ENCODE results near the gene CENPM. TPM values are rescaled to one million over a fixed set of nuclear protein-coding genes. Genes with fewer than 3 reads are reported as not detected.

The CENPM gene, protein sequence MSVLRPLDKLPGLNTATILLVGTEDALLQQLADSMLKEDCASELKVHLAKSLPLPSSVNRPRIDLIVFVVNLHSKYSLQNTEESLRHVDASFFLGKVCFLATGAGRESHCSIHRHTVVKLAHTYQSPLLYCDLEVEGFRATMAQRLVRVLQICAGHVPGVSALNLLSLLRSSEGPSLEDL
- total RNA-seq: 18.3 and 38.7 TPM in 2 replicates

DNA sequence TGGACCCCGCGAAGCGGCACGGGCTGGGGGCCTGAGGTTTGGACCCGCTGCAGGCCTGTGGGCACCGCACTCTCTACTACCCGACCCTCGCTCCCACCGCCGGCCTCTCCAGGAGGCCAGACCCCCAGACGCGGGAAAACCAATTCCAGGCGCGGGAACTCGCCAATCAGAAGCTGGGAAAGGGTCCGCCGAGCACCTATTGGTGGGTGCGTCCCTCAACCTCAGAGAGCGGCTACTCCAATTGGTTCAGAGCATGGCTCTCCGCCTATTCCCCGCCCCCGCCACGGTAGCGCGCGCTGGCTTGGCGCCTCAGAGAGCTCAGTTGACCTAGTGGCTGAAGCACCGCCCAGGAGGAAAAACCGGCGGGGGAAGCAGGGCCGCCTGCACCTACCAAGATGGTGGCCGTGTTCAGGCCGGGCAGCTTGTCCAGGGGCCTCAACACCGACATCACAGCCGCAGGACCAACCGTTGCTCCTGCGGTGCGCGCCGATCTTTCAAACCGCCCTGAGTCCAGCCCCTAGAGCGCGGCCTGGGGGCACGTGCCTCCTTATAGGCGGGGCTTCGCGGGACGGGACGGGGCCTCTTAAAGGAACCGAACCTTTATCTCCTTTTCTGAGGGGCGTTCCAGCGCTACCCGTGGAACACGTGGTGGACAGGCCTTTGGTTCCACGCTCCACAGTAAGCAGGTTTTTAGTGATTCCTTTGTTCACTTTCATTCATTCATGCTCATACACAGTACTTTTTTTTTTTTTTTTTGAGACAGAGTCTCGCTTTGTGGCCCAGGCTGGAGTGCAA is at the start of gene CENPM:
Gene CENPM (minus strand): TSS at position 524 of the 795 bp plus-strand sequence. CDS start 76 bp downstream, at position 448.

DNA sequence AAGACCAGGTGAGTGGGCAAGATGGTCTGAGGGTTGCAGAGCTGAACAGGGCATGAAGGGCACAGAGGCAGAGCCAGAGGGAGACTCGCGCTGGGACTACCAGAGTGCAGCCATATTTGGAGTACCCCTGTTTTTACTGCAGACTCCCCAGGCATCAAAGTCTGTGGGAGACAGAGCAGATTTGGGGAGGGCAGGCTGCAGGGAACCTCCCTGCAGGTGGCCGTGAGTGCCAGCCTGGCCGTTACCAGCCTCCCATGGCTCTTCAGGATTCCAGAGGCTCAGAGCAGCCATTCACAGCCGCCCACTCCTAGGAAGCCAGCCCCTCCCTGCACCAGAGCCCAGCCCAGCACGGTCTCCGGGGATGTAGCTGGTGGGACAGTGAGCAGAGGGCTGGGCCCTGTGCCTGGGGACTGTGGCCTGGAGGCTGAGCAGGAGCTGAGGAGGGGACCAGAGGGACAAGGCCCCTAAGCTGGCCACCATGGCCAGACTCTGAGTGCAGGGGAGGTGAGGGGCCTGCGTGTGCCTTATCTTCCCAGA is 22.2 kb upstream of the CENPM start, which contains the start of gene SEPTIN3:
Gene SEPTIN3 (plus strand): TSS at position 334 of the 537 bp plus-strand sequence. CDS start 2,050 bp downstream, outside the sequence.

GRCh38 chr22:41951898-41952474 is 5.0 kb upstream of the CENPM start, which contains the start of gene SMIM45:
Gene SMIM45, plus strand, starts transcription at chr22:41952150.

GRCh38 chr22:41915035-41915785 is 31.7 kb downstream of the CENPM start, which contains the start of gene SHISA8:
Gene SHISA8, minus strand, starts transcription at chr22:41915074. Its CDS starts 407 bp downstream, at chr22:41914667.

Other genes starting within 250 kb of the CENPM start
- 0.31 TPM in 1 of 2 replicates, not detected in the other for gene MEI1, start 247.6 kb downstream of the CENPM start, total RNA-seq
- gene CCDC134, start 146.5 kb downstream of the CENPM start, total RNA-seq: 4.3 and 4.5 TPM in 2 replicates
- gene SREBF2, start 114.0 kb downstream of the CENPM start, total RNA-seq: 43.1 and 81.1 TPM in 2 replicates
- gene SHISA8, start 32.1 kb downstream of the CENPM start, total RNA-seq: not detected in 2 replicates
- gene TNFRSF13C, start 20.3 kb downstream of the CENPM start, total RNA-seq: under 0.01 TPM in 1 of 2 replicates, not detected in the other
- under 0.01 and 0.06 TPM in 2 replicates for gene SEPTIN3, start 22.3 kb upstream of the CENPM start, total RNA-seq
- 0.16 and 0.31 TPM in 2 replicates for gene WBP2NL, start 51.6 kb upstream of the CENPM start, total RNA-seq
- 25.9 and 33.2 TPM in 2 replicates for gene NAGA, start 123.7 kb upstream of the CENPM start, total RNA-seq
- gene PHETA2, start 127.1 kb upstream of the CENPM start, total RNA-seq: 14.4 and 28.8 TPM in 2 replicates
- gene SMDT1, start 132.5 kb upstream of the CENPM start, total RNA-seq: 6.8 and 8.7 TPM in 2 replicates
- 46.0 and 49.8 TPM in 2 replicates for gene NDUFA6, start 143.6 kb upstream of the CENPM start, total RNA-seq
- 0.16 and 0.50 TPM in 2 replicates for gene CYP2D6, start 183.7 kb upstream of the CENPM start, total RNA-seq